Prostate gland (tissue), 2 donors: ENCODE measurements around the gene PDHX. TPM values are rescaled to one million over a fixed set of nuclear protein-coding genes. Genes with fewer than 3 reads are reported as not detected.

ENCODE experiments used
- DNase-seq: peaks from one replicate; pipeline ENCODE4 v3.0.0-alpha.2; 2019; ENCODE audit warnings: low spot score
- H3K27ac ChIP-seq, 2 donors: fragments of 200-600 bp; sonication (generic); 2 replicates each; pipeline ENCODE4 v1.5.1; 2017 to 2019
- H3K27me3 ChIP-seq: fragments of 200-600 bp; sonication (generic); replicated peaks from 2 replicates; pipeline ENCODE4 v1.5.1; 2019; ENCODE audit not compliant: insufficient read depth
- H3K36me3 ChIP-seq, 2 donors: fragments of 200-600 bp; sonication (generic); 1 replicate in 1 of 2; 2 replicates in 1 of 2; pipeline versions ENCODE4 v1.5.1 to v1.8.1; 2017 to 2019
- H3K4me1 ChIP-seq: fragments of 200-600 bp; sonication (generic); replicated peaks from 2 replicates; pipeline ENCODE4 v1.5.1; 2019
- H3K4me3 ChIP-seq, 2 donors: fragments of 200-600 bp; sonication (generic); 2 replicates each; pipeline ENCODE4 v1.5.1; 2017 to 2019
- H3K9me3 ChIP-seq: fragments of 200-600 bp; sonication (generic); 2 replicates; pipeline ENCODE4 v1.5.1; 2017
- CTCF ChIP-seq, 4 experiments: fragments of 200-600 bp in 2 of 4; fragments of 450-650 bp in 2 of 4; sonication (generic) in 2 of 4; IDR thresholded peaks; 1 replicate in 3 of 4; 2 replicates in 1 of 4; pipeline ENCODE4 v1.5.1; 2016 to 2019; ENCODE audit warnings: antibody characterized with exemption in 4 of 4, mild to moderate bottlenecking in 2 of 4, moderate library complexity in 2 of 4
- POLR2A ChIP-seq: fragments of 450-650 bp; IDR thresholded peaks from one replicate; pipeline ENCODE4 v1.6.1; 2016; ENCODE audit warnings: antibody characterized with exemption, mild to moderate bottlenecking
- POLR2AphosphoS5 ChIP-seq: sonication (generic); formaldehyde crosslinking; IDR thresholded peaks from one replicate; pipeline ENCODE4 v1.6.1; 2017; ENCODE audit warnings: antibody characterized with exemption
- WGBS: methylation state at CpG from one replicate; pipeline ENCODE4 v1.1.5; 2018; 5-methylcytosine and 5-hydroxymethylcytosine counted together
- intact Hi-C: fragments of 100-400 bp; cut with DNase I; formaldehyde crosslinking; loops from one replicate; pipeline ENCODE4 v1.14.2; 2022
- total RNA-seq, 2 donors: library from RNA; depleted of rRNA; stranded (reverse); fragments of >200 nt; gene quantifications; one replicate each; pipeline ENCODE4 v1.1.0, GENCODE V29; 2016

The PDHX gene
- total RNA-seq, 2 donors from 2014 or later: 29.1 to 45.2 TPM

DNA sequence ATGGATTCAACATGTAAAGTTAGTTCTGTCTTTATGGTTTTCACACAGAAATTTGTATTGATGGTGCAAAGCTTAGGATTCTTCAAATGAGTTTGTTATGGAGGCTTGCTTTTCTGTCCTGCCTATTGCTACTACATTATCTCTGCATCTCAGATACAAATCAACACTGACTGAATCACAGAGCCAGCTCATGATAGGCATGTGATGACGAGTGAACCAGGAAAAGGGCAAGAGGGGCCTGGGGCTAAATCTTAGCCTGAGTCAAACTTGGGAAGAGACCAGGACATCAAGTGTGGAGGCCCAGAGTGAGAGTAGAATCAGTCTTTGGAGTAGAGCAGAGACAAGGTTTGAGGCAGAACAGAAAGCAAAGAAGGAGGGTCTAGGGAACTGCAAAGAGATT is 115.4 kb downstream of the PDHX start:
- intact Hi-C loops: no loop called here
- Histone ChIP-seq H3K27ac (no peak overlapping the region), H3K9me3 (no peaks in the 10 kb centered on the region), H3K4me3 (no peak overlapping the region), H3K36me3 (no peaks in the 10 kb centered on the region), H3K27me3 (no peaks in the 10 kb centered on the region), H3K4me1 (no peaks in the 10 kb centered on the region)
- TF ChIP-seq POLR2AphosphoS5: no peak
- no peak for TF ChIP-seq CTCF (IDR thresholded peaks at IDR 0.05)
- TF ChIP-seq POLR2A: no peak
- WGBS: 41% methylated on average over 1 of the region's 1 CpG
- no peak for DNase-seq

- no peak overlapping the region for H3K4me3 ChIP-seq
- no peaks in the 10 kb centered on the region for H3K36me3 ChIP-seq
- H3K4me1 ChIP-seq: no peaks in the 10 kb centered on the region
- DNase-seq: no peak
- WGBS: 95% methylated on average over 6 of the region's 6 CpGs
- intact Hi-C loops: no loop called here
- TF ChIP-seq POLR2A: no peak
- TF ChIP-seq POLR2AphosphoS5: no peak
- TF ChIP-seq CTCF (IDR thresholded peaks at IDR 0.05): no peak
- no peaks in the 10 kb centered on the region for H3K27me3 ChIP-seq
- no peaks in the 10 kb centered on the region for H3K9me3 ChIP-seq
- no peak overlapping the region for H3K27ac ChIP-seq
Observed at GRCh38 chr11:35033011-35033410, 116.6 kb downstream of the PDHX start.

- intact Hi-C loops: no loop called here
- 96% methylated on average over 3 of the region's 3 CpGs for WGBS
- Histone ChIP-seq H3K4me1 (no peaks in the 10 kb centered on the region), H3K4me3 (no peak overlapping the region), H3K27me3 (no peaks in the 10 kb centered on the region), H3K27ac (no peak overlapping the region), H3K9me3 (no peaks in the 10 kb centered on the region), H3K36me3 (no peaks in the 10 kb centered on the region)
- no peak for DNase-seq
- TF ChIP-seq CTCF (IDR thresholded peaks at IDR 0.05) (no peak), POLR2A (no peak), POLR2AphosphoS5 (no peak)
Observed at GRCh38 chr11:35034401-35034800, 118.0 kb downstream of the PDHX start.

- Histone ChIP-seq H3K27ac (no peak overlapping the region), H3K4me1 (no peaks in the 10 kb centered on the region), H3K9me3 (no peaks in the 10 kb centered on the region), H3K4me3 (no peak overlapping the region), H3K36me3 (no peaks in the 10 kb centered on the region), H3K27me3 (no peaks in the 10 kb centered on the region)
- no peak for TF ChIP-seq CTCF (IDR thresholded peaks at IDR 0.05)
- intact Hi-C loops: no loop called here
- 88% methylated on average over 3 of the region's 3 CpGs for WGBS
- no peak for DNase-seq
Observed at GRCh38 chr11:35035894-35036408, 119.5 kb downstream of the PDHX start.

- DNase-seq: no peak
- Histone ChIP-seq H3K27me3 (no peaks in the 10 kb centered on the region), H3K27ac (no peak overlapping the region), H3K4me1 (no peaks in the 10 kb centered on the region), H3K4me3 (no peak overlapping the region), H3K36me3 (no peaks in the 10 kb centered on the region), H3K9me3 (no peaks in the 10 kb centered on the region)
- TF ChIP-seq POLR2AphosphoS5 (no peak), CTCF (IDR thresholded peaks at IDR 0.05) (no peak), POLR2A (no peak)
- 76% methylated on average over 3 of the region's 3 CpGs for WGBS
- intact Hi-C loops: no loop called here
Observed at GRCh38 chr11:35036639-35037038, 120.2 kb downstream of the PDHX start.
